Lung microvascular endothelial cell (primary cell): ENCODE results near the gene PIK3R1. TPM values are rescaled to one million over a fixed set of nuclear protein-coding genes. Genes with fewer than 3 reads are reported as not detected.

ENCODE experiments used
- DNase-seq, 2 donors: peaks; one replicate each; pipeline versions ENCODE4 v3.0.0 to v3.0.0-alpha.2; 2010; ENCODE audit warnings: low read depth in 2 of 2
- total RNA-seq: library from RNA; depleted of rRNA; stranded (reverse); fragments of >200 nt; gene quantifications from 2 replicates; pipeline ENCODE4 v1.2.1, GENCODE V29; 2014

Gene PIK3R1
- total RNA-seq, 1 donor from 2014 or later: 26.4 TPM

GRCh38 chr5:68295772-68296171 is 80.2 kb downstream of the PIK3R1 start:
- DNase-seq: no peak

- no peak for DNase-seq
Measured at GRCh38 chr5:68296895-68297294, 81.3 kb downstream of the PIK3R1 start.

- DNase-seq: no peak
Measured at GRCh38 chr5:68297656-68298055, 82.1 kb downstream of the PIK3R1 start.

- DNase-seq: peak in 1 of 2 donors; percentile 54
Measured at GRCh38 chr5:68298479-68298878, 82.9 kb downstream of the PIK3R1 start.

- DNase-seq: no peak
Measured at GRCh38 chr5:68299105-68299504, 83.5 kb downstream of the PIK3R1 start.

GRCh38 chr5:68299575-68299974 is 84.0 kb downstream of the PIK3R1 start:
- no peak for DNase-seq

GRCh38 chr5:68303038-68303738 is 87.6 kb downstream of the PIK3R1 start:
- peak in 1 of 2 donors; percentile 34 for DNase-seq

GRCh38 chr5:68303754-68304420 is 88.3 kb downstream of the PIK3R1 start:
- no peak for DNase-seq

GRCh38 chr5:68304421-68305052 is 89.0 kb downstream of the PIK3R1 start:
- no peak for DNase-seq

GRCh38 chr5:68305223-68305870 is 89.8 kb downstream of the PIK3R1 start:
- DNase-seq: no peak

- no peak for DNase-seq
Measured at GRCh38 chr5:68306361-68307014, 90.9 kb downstream of the PIK3R1 start.

- DNase-seq: no peak
Measured at GRCh38 chr5:68313336-68313735, 97.8 kb downstream of the PIK3R1 start.

GRCh38 chr5:68314465-68314864 is 98.9 kb downstream of the PIK3R1 start:
- DNase-seq: no peak

GRCh38 chr5:68315679-68316271 is 100.2 kb downstream of the PIK3R1 start:
- no peak for DNase-seq

GRCh38 chr5:68316469-68316868 is 100.9 kb downstream of the PIK3R1 start:
- DNase-seq: no peak

- DNase-seq: no peak
Measured at GRCh38 chr5:68317646-68318045, 102.1 kb downstream of the PIK3R1 start.

- peak in 1 of 2 donors; percentile 70 for DNase-seq
Measured at GRCh38 chr5:68318955-68319705, 103.6 kb downstream of the PIK3R1 start.

GRCh38 chr5:68319706-68320412 is 104.3 kb downstream of the PIK3R1 start:
- DNase-seq: no peak

- no peak for DNase-seq
Measured at GRCh38 chr5:68320413-68320986, 104.9 kb downstream of the PIK3R1 start.
